HG03565 (cell line): ENCODE measurements around the gene GASK1B.
A peak's percentile ranks its signal among the peaks of the same experiment; 100 is the strongest.

Source experiments
- ATAC-seq: cut with Tn5 transposase; IDR thresholded peaks from one replicate; pipeline ENCODE4 v1.9.1; 2021; ENCODE audit warnings: mild to moderate bottlenecking, moderate library complexity; ENCODE audit not compliant: unreplicated experiment

Gene GASK1B

DNA sequence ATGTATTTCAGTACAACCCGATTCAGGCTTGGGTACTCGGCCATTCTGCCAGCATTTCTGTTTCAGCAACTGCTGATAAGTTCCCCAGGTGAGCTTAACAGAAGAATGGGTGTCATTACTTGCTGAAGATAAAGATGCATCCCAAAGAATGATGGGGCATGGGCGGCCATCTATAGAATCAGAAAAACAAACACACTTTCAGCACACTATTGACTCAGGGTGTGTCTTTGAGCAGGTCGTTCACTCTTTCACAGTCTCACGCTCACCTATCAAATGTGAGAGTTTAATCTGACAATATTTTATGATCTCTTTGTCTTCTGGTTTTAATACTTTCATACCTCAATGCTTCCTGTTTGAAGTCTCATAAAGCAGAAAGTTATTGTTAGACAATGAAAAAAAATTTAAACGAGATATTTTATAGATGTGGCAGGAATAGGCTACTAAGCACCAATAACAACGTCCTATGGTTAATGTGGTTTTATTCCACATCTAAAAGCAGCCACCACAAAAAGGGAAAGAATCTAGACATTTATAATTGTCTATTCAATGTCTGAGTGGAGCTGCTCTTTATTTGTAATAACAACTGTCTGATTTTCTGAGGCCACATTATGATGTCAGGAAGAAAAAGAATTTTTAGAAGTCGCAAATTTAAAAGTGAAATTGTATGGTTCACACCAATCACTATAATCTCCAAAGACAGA lies 17.0 kb downstream of the GASK1B start:
- no peak for ATAC-seq

DNA sequence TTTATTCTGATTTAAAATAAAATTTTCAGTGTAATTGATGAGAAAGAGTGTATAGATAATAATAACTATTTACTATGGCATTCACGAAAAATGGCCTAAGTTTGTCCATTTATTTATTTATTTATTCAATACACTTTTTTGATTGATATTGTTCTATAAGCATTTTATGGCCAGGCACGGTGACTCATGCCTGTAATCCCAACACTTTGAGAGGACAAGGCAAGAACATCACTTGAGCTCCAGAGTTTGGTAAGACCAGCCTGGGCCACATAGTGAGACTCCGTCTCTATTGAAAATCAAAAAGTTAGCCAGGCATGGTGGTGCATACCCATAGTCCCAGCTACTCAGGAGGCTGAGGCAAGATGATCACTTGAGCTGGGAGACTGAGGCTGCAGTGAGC lies 25.7 kb downstream of the GASK1B start:
- ATAC-seq = no peak

DNA sequence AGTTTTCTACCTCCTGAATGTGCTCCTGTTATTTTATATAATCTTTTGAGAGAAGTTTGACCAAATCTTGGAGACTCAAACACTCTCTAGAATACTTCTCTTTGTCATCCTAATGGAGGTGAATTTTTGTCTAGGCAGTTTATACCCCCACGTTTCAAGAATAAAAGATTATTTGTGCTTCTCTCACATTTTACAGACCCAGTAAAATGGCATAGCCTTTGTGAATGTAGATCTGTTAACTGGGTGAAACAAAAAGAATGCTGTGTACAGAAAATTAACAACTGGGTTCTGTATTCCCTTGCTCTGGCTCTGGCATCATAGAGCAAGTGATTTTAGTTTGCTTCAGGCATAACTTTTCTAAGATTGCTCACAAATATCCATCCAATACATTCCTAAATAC lies 26.1 kb downstream of the GASK1B start:
- ATAC-seq = no peak

DNA sequence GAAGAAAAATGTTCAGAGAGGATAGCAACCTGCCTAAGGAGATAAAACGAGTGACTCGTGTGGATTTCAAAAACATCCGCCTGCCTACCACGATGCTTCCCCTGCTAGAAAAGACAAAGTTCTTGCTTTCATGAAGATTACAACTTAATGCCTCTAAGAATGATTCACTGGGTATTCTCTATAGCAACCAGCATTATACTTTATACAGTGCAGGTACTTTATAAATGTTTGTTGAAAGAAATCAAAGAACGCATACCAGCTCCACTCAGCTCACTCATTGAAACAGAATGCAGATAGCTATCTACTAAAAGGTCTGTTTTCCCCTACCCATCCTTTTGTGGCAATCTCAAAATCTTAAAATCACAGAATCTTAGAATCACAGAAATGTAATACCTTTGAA lies 33.7 kb downstream of the GASK1B start:
- no peak for ATAC-seq

DNA sequence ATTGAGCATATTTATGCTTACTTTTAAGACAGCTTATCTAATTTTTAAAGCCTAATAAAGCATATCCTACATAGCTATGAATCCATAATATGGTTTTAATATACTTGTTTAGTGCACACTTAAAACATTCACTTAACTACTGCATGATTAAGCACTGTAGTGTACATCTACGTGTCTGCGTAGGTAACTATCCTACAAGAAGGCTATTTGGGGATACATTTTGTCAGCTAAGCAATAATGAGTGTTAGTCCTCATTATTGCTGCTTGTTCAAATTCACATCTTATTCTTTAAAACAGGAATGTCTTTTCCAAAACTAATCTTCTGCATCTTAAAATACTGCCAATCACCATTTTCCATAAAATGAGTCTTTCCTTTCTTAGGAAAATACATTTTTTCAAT lies 38.6 kb downstream of the GASK1B start:
- ATAC-seq = no peak

DNA sequence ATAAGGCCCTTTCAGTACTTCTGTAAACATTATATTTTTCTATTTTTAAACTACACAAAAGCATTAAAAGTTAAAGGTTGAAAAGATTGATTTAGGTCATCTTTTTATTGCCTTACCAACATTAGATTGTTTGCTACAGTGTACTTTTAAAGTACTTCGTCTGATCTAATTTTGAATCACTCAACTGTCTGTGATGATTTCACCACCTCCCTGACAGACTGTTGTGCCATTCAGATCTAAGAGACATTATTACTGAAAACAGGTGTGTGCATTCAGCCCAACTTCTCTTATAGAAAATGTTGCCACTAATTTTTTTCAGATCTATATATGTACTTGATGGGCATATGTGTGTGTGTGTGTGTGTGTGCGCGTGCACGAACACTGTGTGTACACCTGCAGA lies 39.3 kb downstream of the GASK1B start:
- ATAC-seq = no peak

DNA sequence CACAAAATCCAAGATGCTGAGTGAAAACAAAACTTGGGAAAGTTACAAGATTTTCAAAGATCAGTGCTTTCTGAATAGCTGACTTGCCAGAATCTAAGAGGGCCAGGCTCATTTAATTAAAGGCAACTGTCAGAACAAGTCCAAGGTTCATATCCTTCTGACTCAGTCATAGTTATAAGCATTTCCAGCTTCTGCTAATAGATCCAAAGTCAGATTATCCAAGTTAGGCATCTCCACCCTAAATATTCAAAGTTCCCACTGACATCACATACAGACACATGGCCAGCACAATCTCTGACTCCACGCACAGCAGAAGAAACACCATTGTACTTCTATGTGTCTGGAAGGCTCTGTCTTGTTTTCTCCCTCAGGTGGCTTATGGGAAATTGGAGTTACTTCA lies 41.8 kb downstream of the GASK1B start:
- ATAC-seq = no peak

DNA sequence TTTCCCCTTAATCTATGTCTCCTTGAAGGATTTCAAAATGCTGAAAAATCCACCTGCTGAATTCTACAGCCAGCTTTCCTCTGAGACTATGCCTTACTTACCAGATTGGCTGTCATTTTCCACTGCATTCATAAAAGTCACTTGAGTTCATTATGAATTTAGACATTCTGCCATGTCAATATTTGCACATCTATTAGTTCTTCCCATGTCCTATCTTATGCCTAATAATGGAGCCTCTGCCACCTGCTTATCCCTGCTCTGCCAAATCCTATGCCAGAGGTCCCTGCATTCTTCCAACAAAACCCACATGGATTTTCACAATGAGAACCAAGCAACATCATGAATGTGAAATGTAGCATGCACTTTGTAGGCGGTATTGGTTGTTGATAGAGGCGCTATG lies 42.6 kb downstream of the GASK1B start:
- ATAC-seq = no peak

DNA sequence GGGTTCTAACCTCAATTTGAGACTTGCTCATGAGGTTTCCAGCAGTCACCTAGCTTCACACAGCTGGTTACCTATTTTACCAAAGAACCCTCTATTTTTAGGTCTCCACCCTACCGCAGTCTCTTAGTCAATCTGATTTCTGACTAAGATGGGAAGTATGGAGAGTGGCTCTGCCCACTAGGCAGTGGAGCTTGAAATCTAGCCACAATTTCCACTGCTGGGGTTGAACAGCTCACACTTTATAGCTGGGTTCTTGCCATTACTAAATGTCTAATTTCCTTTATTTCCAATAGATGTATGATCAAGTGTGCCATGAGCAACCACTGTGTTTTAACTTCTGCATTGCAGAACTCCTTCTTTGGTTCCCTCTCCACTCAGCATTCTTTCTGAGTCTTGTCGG lies 43.1 kb downstream of the GASK1B start:
- peak; percentile 94 for ATAC-seq

DNA sequence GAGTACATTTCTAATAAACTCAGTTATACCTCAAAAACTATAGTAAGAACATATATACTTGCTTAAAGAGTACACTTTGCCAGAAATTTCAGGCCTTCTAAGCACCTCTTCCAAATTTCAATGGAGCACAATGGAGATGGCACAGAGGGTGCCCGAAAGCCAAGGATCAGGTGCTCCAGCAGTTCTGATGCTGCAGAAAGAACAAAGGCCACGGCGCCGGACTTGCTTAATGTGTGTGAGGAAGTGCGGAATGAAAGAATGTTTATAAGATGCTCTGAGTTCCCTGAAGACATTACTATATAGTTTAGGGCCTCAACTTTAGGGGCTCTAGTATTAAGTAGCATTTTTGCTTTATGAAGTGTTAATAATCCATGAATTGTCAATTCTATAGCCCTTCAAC lies 44.3 kb downstream of the GASK1B start:
- ATAC-seq = no peak

DNA sequence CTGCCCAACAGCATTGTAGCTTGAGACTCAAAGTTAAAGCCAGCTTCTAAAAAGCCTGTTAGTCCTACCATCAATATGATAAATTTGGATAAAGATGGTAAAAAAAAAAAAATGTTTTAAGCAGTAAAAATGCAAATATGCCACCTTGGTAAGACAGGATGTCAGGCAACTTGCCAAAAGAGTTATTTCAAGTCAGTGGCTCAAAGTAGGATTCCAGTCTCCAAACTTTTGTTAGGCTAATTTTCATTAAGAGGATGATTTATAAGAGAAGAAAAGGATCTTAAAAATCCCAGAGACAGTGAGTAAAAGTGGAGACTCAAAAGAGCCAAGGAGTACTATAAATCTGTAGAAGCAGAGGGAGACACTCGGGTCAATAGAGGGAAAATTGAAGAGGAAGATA lies 47.5 kb downstream of the GASK1B start:
- no peak for ATAC-seq
